ENCODE data around the gene C11orf54.

C11orf54 gene

DNA sequence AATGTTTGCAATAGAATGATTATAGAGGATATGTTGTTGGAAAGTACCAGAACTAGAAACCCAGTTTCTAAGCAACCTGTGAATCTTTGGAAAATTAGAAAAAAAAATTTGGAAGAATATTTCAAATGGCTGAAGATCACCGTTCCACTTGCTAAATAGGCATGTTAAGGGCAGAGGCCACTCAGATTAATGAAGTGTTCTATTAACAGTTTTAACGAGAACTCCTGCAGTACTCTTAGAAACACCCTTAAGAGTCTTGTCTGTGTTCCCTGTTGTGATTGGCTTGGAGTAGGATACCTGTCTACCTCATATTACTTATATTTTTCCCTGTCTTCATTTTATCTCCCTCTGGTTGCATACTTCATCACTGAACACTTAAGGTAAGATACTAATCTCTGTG is 4.6 kb downstream of the C11orf54 start:
- in situ Hi-C loops (cut with HindIII; ENCODE audit: low sequenced_read_pairs) = no loop called here
- H3K4me3 ChIP-seq (ENCODE audit: low read depth, low read length) = no peak overlapping the region
- TF ChIP-seq, protein P1, sequence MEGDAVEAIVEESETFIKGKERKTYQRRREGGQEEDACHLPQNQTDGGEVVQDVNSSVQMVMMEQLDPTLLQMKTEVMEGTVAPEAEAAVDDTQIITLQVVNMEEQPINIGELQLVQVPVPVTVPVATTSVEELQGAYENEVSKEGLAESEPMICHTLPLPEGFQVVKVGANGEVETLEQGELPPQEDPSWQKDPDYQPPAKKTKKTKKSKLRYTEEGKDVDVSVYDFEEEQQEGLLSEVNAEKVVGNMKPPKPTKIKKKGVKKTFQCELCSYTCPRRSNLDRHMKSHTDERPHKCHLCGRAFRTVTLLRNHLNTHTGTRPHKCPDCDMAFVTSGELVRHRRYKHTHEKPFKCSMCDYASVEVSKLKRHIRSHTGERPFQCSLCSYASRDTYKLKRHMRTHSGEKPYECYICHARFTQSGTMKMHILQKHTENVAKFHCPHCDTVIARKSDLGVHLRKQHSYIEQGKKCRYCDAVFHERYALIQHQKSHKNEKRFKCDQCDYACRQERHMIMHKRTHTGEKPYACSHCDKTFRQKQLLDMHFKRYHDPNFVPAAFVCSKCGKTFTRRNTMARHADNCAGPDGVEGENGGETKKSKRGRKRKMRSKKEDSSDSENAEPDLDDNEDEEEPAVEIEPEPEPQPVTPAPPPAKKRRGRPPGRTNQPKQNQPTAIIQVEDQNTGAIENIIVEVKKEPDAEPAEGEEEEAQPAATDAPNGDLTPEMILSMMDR (IDR thresholded peaks at IDR 0.05; ENCODE audit: low read depth, low read length) = no peak
- no peak for DNase-seq (ENCODE audit: low read depth, low spot score)

DNA sequence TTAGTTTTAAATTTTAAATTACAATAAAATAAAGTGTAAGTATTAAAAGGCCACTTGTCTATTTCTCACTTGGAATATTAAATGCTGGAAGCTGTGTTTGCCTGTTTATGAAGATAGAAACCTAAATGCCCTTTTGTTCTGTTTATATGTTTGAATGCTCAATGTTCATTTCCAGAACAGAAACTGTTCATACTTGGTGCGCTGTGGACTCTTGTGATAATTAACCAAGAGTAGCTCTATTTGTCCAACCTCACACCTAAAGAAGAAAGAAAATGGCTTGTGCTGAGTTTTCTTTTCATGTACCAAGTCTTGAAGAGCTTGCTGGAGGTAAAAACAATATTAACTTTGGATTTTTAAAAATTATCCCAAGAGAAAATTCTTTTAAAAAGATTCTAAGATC is 5.7 kb downstream of the C11orf54 start:
- in situ Hi-C loops (cut with HindIII; ENCODE audit: low sequenced_read_pairs) = no loop called here
- H3K4me3 ChIP-seq (ENCODE audit: low read depth, low read length) = no peak overlapping the region
- no peak for DNase-seq (ENCODE audit: low read depth, low spot score)
- TF ChIP-seq, protein P1 (IDR thresholded peaks at IDR 0.05; ENCODE audit: low read depth, low read length) = no peak

DNA sequence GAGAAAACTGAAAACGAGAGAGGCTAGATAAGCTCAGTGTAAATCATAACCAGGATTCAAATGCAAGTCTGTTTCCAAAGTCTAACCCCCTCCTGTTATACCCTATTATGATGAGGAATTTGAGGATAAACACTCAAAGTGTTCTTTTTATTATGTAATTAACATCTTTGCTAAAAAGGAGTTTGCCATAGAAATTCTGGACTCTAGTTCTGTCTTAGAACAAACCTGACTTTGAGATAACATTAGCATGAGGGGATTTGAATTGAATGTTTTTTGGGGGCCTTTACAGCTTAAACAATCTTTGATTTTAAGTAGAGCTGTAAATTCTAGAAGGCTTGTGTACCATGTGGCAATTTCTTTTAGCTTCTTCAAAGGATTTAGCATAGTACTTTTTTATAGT is 9.5 kb downstream of the C11orf54 start:
- in situ Hi-C loops (cut with HindIII; ENCODE audit: low sequenced_read_pairs) = no loop called here
- H3K4me3 ChIP-seq (ENCODE audit: low read depth, low read length) = no peak overlapping the region
- TF ChIP-seq, protein P1 (IDR thresholded peaks at IDR 0.05; ENCODE audit: low read depth, low read length) = no peak
- no peak for DNase-seq (ENCODE audit: low read depth, low spot score)

DNA sequence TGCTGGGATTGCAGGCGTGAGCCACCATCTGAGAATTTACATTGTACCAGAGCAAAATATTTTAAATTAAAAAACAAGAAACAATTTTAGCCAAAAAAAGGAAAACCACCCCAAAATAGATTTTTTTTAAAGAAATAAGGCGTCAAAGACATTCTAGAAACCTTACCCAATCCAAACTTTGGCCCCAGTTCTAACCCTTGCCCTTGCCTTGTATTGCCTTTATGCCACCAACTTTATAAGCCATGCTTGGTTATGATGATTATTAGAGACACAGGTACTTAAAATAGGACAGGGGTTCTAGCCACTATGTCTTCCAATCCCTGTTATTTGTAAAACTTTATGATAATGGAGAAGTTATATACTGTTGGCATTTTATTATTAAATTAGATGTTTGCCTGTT is 11.8 kb downstream of the C11orf54 start:
- H3K4me3 ChIP-seq (ENCODE audit: low read depth, low read length) = no peak overlapping the region
- TF ChIP-seq, protein P1 (IDR thresholded peaks at IDR 0.05; ENCODE audit: low read depth, low read length) = no peak
- DNase-seq (ENCODE audit: low read depth, low spot score) = no peak
- in situ Hi-C loops (cut with HindIII; ENCODE audit: low sequenced_read_pairs) = no loop called here

DNA sequence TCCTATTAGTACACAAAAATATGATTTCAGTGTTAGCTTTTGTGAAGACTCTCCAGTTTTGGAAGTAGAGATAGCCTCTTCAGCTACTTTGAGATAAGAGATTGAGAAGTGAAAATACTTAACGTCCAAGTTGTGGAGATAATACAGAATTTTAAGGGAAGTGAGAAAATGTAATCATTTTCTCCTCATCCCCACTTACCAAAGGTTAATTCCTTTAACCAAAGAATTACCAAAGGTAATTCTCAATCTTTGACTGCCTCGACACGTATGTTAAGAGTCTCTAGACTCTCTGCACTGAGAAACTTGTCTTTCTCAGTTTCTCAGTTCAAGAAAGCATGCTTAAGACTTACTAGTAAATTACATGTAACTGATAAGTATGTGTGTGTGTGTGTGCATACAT is 15.3 kb downstream of the C11orf54 start:
- TF ChIP-seq, protein P1 (IDR thresholded peaks at IDR 0.05; ENCODE audit: low read depth, low read length) = no peak
- in situ Hi-C loops (cut with HindIII; ENCODE audit: low sequenced_read_pairs) = no loop called here
- DNase-seq (ENCODE audit: low read depth, low spot score) = no peak
- H3K4me3 ChIP-seq (ENCODE audit: low read depth, low read length) = no peak overlapping the region

DNA sequence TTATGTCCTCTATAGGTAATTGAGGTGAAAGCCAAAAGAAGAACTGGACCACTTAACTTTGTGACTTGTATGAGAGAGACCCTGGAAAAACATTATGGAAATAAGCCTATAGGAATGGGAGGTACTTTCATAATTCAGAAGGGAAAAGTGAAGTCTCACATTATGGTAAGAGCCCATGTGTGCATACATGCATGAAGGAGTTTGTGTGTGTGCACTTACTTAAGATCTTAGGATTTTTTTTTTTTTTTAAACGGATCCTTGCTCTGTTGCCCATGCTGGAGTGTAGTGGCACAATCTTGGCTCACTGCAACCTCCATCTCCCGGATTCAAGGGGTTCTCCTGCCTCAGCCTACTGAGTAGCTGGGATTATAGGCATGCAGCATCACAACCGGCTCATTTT is 15.8 kb downstream of the C11orf54 start:
- TF ChIP-seq, protein P1 (IDR thresholded peaks at IDR 0.05; ENCODE audit: low read depth, low read length) = no peak
- no peak overlapping the region for H3K4me3 ChIP-seq (ENCODE audit: low read depth, low read length)
- in situ Hi-C loops (cut with HindIII; ENCODE audit: low sequenced_read_pairs) = no loop called here
- DNase-seq (ENCODE audit: low read depth, low spot score) = no peak

All from astrocyte of the spinal cord (primary cell).